Skeletal muscle satellite cell (primary cell): Measurements from ENCODE around the gene YPEL4.

Experiments used
- H3K27me3 ChIP-seq: 2 replicates; pipeline ENCODE4 v1.7.0; 2013; ENCODE audit warnings: low read length; ENCODE audit not compliant: control insufficient read depth, insufficient read depth
- H3K36me3 ChIP-seq: 2 replicates; pipeline ENCODE4 v1.7.0; 2013; ENCODE audit warnings: mild to moderate bottlenecking, control low read depth, low read length; ENCODE audit not compliant: insufficient read depth
- H3K4me1 ChIP-seq: 2 replicates; pipeline ENCODE4 v1.7.0; 2013; ENCODE audit warnings: low read length; ENCODE audit not compliant: control insufficient read depth, insufficient read depth
- H3K4me2 ChIP-seq: 2 replicates; pipeline ENCODE4 v1.7.0; 2013; ENCODE audit warnings: mild to moderate bottlenecking, low read length
- H3K4me3 ChIP-seq: 2 replicates; pipeline ENCODE4 v1.7.0; 2013; ENCODE audit warnings: low read length
- H3K9ac ChIP-seq: 2 replicates; pipeline ENCODE4 v1.7.0; 2013; ENCODE audit warnings: mild to moderate bottlenecking, low read depth, low read length, moderate library complexity
- H3K9me3 ChIP-seq: replicated peaks from 2 replicates; pipeline ENCODE4 v1.7.0; 2013; ENCODE audit warnings: mild to moderate bottlenecking, control low read depth, low read length

The YPEL4 gene

DNA sequence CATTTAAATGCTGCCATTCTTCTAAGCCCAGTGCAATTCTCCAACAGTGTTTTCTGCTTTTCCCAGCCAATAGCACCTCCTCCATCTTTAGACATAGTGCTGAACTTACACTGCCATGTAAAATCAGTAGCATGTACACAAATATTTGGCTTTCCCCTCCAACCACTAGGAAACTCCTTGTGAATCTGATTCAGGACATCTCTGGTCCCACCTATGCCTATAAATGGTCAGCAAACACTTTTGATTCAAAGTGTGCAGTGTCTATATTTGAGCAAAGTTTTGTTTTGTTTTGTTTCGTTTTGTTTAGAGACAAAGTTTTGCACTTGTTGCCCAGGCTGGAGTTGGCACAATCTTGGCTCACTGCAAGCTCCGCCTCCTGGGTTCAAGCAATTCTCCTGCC, 24.8 kb downstream of the YPEL4 start:
- Histone ChIP-seq H3K4me2 (no peak overlapping the region), H3K9me3 (no peaks in the 10 kb centered on the region), H3K27me3 (peaks cover 15% of the 10 kb centered on the region), H3K4me1 (no peaks in the 10 kb centered on the region), H3K9ac (no peak overlapping the region), H3K36me3 (no peaks in the 10 kb centered on the region), H3K4me3 (no peak overlapping the region)

DNA sequence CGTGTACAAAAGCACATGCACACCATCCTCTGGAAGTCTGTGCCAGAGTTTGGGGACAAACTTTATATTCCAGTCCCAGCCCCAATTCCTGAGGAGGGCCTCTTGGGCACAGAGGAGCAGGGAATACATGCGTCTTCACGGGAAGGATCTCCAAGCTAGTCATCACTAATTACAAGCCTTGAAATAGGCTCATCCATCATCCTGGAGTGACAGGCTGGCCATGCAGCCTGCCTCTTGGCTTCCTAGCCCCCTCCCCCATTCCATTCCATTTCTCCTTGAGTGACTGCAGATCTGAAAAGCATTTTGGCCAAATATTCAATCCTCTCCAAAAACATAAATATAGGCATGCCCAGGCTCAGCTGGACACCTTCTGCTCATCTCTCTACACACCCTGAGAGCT, 27.4 kb downstream of the YPEL4 start:
- no peak overlapping the region for H3K4me3 ChIP-seq
- H3K4me2 ChIP-seq, result no peak overlapping the region
- peaks cover 7% of the 10 kb centered on the region for H3K27me3 ChIP-seq
- no peaks in the 10 kb centered on the region for H3K36me3 ChIP-seq
- no peaks in the 10 kb centered on the region for H3K4me1 ChIP-seq
- no peak overlapping the region for H3K9ac ChIP-seq
- no peaks in the 10 kb centered on the region for H3K9me3 ChIP-seq

DNA sequence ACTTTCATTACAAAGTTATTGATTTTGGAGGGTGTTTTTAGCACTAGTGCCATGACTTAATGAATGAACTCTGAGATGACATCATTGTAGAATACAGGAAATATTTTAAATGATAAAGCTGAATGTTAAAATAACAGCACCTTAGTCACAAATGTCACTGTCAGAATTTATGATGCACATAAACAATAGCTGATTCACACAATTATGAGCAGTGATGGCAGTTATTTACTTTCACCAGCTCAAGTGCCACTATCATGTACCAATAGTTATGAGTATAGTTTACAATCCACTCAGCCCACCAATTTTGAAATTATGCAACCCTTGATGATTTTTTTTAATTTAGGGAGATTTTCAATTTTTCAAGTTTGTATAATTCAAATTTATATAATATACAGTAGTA, 29.2 kb downstream of the YPEL4 start:
- Histone ChIP-seq H3K9ac (no peak overlapping the region), H3K36me3 (no peaks in the 10 kb centered on the region), H3K9me3 (no peaks in the 10 kb centered on the region), H3K4me3 (no peak overlapping the region), H3K4me1 (no peaks in the 10 kb centered on the region), H3K27me3 (peaks cover 13% of the 10 kb centered on the region), H3K4me2 (no peak overlapping the region)

DNA sequence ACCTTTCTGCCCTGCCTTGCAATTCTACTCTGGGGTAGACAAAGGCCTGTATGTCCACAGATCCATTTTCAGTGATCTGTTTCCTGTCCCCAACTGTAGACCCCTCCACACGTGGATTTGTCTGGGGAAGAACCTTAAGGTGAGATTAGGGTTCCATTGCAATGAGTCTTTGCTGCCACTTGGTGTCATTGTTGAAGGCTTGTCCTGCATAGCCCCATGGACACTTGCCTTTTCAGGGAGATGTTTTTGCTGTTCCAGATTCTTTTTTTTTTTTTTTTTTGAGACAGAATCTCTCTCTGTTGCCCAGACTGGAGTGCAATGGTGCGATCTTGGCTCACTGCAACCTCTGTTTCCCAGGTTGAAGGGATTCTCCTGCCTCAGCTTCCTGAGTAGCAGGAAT, 30.4 kb downstream of the YPEL4 start:
- Histone ChIP-seq H3K9me3 (no peaks in the 10 kb centered on the region), H3K36me3 (no peaks in the 10 kb centered on the region), H3K4me2 (no peak overlapping the region), H3K9ac (no peak overlapping the region), H3K4me1 (no peaks in the 10 kb centered on the region), H3K27me3 (peaks cover 20% of the 10 kb centered on the region), H3K4me3 (no peak overlapping the region)

DNA sequence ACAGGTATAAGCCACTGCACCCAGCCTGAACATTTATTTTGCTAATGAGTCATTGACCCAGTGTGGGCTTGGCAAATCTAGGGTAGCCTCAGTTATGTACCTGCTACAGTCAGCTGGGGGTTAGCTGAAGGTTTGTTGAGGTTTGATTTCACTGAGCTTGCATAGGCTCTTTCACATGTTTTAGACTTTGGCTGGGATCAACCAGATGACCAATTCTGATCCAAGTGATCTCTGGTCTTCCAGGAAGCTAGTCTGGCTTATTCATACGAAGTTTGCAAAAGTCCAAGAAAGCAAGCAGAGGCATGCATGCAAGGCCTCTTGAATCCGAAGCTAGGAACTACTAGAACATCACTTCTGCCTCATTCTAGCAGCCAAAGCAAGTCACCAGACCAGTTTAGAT, 31.3 kb downstream of the YPEL4 start:
- Histone ChIP-seq H3K4me3 (no peak overlapping the region), H3K4me1 (no peaks in the 10 kb centered on the region), H3K9me3 (no peaks in the 10 kb centered on the region), H3K4me2 (no peak overlapping the region), H3K36me3 (no peaks in the 10 kb centered on the region), H3K9ac (no peak overlapping the region), H3K27me3 (peaks cover 28% of the 10 kb centered on the region)

DNA sequence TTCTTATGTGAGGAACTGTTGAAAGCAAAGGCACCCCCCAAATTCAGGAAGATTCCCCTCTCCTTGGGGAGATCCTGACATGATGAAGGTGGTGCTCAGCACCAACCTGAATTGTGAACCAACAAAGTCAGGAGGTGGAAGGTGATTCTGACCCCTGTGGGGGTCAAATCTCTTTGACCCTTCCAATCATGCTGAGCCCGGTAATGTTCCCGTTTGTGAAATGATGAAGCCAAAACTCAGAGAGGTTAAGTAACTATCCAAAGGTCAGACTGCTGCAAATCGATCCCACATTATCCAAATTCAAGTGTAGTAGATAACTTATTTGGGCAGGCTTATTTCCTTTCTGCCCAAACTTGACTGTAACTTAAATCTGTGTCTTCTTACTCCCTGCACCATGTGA, 33.1 kb downstream of the YPEL4 start:
- Histone ChIP-seq H3K4me2 (no peak overlapping the region), H3K9ac (no peak overlapping the region), H3K27me3 (peaks cover 25% of the 10 kb centered on the region), H3K36me3 (no peaks in the 10 kb centered on the region), H3K4me1 (no peaks in the 10 kb centered on the region), H3K9me3 (no peaks in the 10 kb centered on the region), H3K4me3 (no peak overlapping the region)

DNA sequence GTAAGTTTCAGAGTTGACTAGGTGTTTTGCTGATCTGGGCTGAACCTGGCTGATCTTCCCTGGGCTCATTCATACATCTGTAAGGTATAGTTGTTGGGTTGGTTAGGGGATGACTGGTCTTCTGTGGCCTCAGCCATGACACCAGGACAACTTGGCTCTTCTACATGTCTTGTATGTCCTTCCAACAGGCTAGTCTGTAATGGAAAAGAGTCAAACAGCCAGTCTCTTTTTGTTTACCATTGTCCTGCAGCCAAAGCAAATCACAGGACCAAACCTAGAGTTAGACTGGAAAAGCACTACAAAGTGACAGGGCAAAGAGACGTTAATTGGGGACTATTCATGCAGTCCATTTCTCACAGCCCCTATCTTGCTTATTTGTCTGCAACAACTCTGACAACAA, 34.4 kb downstream of the YPEL4 start:
- H3K36me3 ChIP-seq, result no peaks in the 10 kb centered on the region
- H3K9me3 ChIP-seq, result no peaks in the 10 kb centered on the region
- no peaks in the 10 kb centered on the region for H3K4me1 ChIP-seq

DNA sequence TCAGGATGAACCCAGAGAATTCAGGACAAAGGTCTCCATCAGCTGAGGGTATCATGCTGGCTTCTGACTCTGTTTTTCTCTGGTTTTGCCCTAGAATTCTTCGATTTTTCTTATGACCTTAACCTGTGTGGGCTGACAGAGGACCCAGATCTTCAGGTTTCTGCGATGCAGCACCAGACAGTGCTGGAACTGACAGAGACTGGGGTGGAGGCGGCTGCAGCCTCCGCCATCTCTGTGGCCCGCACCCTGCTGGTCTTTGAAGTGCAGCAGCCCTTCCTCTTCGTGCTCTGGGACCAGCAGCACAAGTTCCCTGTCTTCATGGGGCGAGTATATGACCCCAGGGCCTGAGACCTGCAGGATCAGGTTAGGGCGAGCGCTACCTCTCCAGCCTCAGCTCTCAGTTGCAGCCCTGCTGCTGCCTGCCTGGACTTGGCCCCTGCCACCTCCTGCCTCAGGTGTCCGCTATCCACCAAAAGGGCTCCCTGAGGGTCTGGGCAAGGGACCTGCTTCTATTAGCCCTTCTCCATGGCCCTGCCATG, 35.4 kb downstream of the YPEL4 start:
- Histone ChIP-seq H3K9ac (no peak overlapping the region), H3K36me3 (no peaks in the 10 kb centered on the region), H3K27me3 (peaks cover 34% of the 10 kb centered on the region), H3K4me1 (no peaks in the 10 kb centered on the region), H3K4me3 (no peak overlapping the region), H3K4me2 (no peak overlapping the region), H3K9me3 (no peaks in the 10 kb centered on the region)

More for the DNA sequence above, 34.4 kb downstream of the YPEL4 start:
- Histone ChIP-seq H3K4me3 (no peak overlapping the region), H3K27me3 (peaks cover 34% of the 10 kb centered on the region), H3K9ac (no peak overlapping the region), H3K4me2 (no peak overlapping the region)

DNA sequence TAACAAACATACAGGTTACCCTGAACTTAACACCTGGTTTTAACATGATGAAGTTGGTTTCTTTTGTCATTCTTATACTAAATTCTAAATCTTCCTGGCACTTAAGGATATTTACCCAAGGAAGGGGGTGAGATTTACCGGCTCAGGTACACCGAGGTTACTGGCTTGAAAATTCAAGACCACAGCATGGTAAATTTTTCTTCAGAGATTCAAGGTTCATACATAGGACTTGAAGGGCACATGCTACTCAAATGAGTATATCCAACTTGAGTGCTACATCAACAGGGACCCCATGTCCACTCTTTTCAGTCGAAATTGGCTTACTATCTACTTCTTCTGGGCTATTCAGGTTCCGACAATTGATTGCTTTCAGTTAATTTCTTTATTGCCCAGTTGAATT, 39.5 kb downstream of the YPEL4 start:
- no peaks in the 10 kb centered on the region for H3K4me1 ChIP-seq
- H3K9ac ChIP-seq, result no peak overlapping the region
- no peaks in the 10 kb centered on the region for H3K36me3 ChIP-seq
- H3K27me3 ChIP-seq, result peaks cover 55% of the 10 kb centered on the region
- H3K4me2 ChIP-seq, result no peak overlapping the region
- H3K4me3 ChIP-seq, result no peak overlapping the region
- no peaks in the 10 kb centered on the region for H3K9me3 ChIP-seq

DNA sequence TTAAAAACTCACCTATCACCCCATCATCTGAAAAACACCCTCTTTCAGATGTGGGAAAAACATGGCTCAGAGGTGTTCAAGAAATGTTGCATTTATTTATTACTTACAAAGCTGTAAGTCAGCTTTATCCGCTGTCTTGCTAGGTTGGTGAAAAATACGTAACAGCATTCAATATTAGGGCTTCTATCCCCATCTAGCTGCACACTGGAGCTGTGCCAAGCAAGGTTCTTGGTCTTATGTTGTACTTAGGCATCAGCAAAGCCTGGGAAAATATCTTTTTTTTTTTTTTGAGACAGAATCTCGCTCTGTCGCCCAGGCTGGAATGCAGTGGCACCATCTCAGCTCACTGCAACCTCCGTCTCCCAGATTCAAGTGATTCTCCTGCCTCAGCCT, 44.7 kb downstream of the YPEL4 start:
- Histone ChIP-seq H3K27me3 (peaks cover 30% of the 10 kb centered on the region), H3K4me3 (no peak overlapping the region), H3K36me3 (no peaks in the 10 kb centered on the region), H3K9ac (no peak overlapping the region), H3K4me1 (no peaks in the 10 kb centered on the region), H3K4me2 (no peak overlapping the region), H3K9me3 (no peaks in the 10 kb centered on the region)

DNA sequence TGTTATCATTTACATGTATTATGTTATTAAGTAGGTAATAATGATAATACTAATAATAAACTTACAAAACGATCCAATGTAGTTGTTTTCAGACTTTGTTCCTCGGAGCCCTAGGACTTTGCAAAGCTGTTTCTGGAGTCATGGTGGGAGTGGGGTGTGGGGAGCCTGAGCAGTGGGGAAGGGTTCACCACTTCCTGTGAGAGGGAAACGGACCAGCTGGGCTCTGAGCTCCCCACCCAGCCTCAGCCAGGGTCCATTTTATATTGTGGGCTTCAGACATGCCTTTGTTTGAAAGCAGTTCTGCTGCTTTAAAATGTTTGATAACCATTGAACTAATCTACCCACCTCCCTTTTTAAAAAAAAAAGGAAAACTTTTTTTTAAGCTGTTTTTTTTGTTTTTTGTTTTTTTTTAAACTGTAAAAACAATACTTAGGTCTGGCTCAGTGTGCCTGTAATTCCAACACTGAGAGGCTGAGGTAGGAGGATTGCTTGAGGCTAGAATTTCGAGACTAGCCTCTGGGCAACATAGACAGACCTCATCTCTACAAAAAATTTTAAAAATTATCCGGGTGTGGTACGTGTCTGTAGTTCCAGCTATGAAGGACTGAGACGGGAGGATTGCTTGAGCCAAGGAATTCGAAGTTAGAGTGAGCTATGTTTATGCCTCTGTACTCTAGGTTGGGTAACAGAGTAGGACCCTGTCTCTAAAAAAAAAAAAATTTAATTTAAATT, 45.2 kb downstream of the YPEL4 start:
- H3K4me3 ChIP-seq, result no peak overlapping the region
- H3K9me3 ChIP-seq, result no peaks in the 10 kb centered on the region
- H3K9ac ChIP-seq, result no peak overlapping the region
- no peak overlapping the region for H3K4me2 ChIP-seq
- H3K36me3 ChIP-seq, result no peaks in the 10 kb centered on the region
- H3K4me1 ChIP-seq, result no peaks in the 10 kb centered on the region
- H3K27me3 ChIP-seq, result peaks cover 30% of the 10 kb centered on the region

DNA sequence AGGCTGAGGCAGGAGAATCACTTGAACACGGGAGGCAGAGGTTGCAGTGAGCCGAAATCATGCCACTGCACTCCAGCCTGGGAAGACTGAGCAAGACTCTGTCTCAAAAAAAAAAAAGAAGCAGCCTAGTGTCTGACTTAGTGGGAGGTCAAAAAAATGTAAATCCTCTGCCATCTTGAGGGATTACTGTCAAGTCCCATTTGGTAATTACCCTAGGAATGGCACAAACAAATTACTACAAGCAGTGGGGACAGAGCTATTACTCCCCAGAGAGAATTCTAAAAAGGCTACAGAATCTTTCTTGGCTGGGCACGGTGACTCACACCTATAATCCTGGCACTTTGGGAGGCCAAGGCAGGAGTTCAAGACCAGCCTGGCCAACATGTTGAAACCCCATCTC, 48.4 kb downstream of the YPEL4 start:
- Histone ChIP-seq H3K4me3 (no peak overlapping the region), H3K4me2 (no peak overlapping the region), H3K9me3 (no peaks in the 10 kb centered on the region), H3K4me1 (peaks cover 13% of the 10 kb centered on the region), H3K9ac (no peak overlapping the region), H3K27me3 (peaks cover 16% of the 10 kb centered on the region), H3K36me3 (no peaks in the 10 kb centered on the region)
